IPS DF 6.9 (cell line): ENCODE measurements around the gene PTPRN2.
"Not testable (repeated sequence)": the region's sequence is repeated elsewhere in the genome, so short reads cannot be mapped to it uniquely, and the experiment has no call there.

Experiments
- DNase-seq: peaks from one replicate; pipeline ENCODE4 v3.0.0-alpha.2; 2013; ENCODE audit warnings: low read depth, low spot score
- H3K27ac ChIP-seq: one replicate; pipeline ENCODE4 v1.5.1; 2013; ENCODE audit warnings: low read length, control low read depth
- H3K27me3 ChIP-seq: 2 replicates; pipeline ENCODE4 v1.6.1; 2013; ENCODE audit warnings: mild to moderate bottlenecking, low read length; ENCODE audit not compliant: control insufficient read depth, insufficient read depth
- H3K36me3 ChIP-seq: 2 replicates; pipeline ENCODE4 v1.6.1; 2013; ENCODE audit warnings: low read length; ENCODE audit not compliant: control insufficient read depth, insufficient read depth
- H3K4me1 ChIP-seq: 2 replicates; pipeline ENCODE4 v1.6.1; 2013; ENCODE audit warnings: low read length; ENCODE audit not compliant: control insufficient read depth, insufficient read depth
- H3K4me3 ChIP-seq: 2 replicates; pipeline ENCODE4 v1.5.1; 2013; ENCODE audit warnings: mild to moderate bottlenecking, low read length
- H3K9me3 ChIP-seq: 2 replicates; pipeline ENCODE4 v1.6.1; 2013; ENCODE audit warnings: low read length, inconsistent platforms; ENCODE audit not compliant: control insufficient read depth, insufficient read depth
- WGBS: extraction: QIAGEN DNeasy Blood & Tissue Kit; methylation state at CpG from one replicate; pipeline ENCODE4 v1.1.7; 2013; ENCODE audit warnings: mixed read lengths, missing lambda C conversion rate; ENCODE audit not compliant: insufficient read length, insufficient coverage; 5-methylcytosine and 5-hydroxymethylcytosine counted together

Gene PTPRN2

GRCh38 chr7:157784041-157784835 is 803.4 kb downstream of the PTPRN2 start:
- H3K9me3 ChIP-seq = peaks cover 16% of the 10 kb centered on the region
- H3K36me3 ChIP-seq = no peaks in the 10 kb centered on the region; the same call in 1 of the 2 replicates
- H3K4me3 ChIP-seq = no peak overlapping the region
- H3K4me1 ChIP-seq = no peaks in the 10 kb centered on the region
- no peak overlapping the region for H3K27ac ChIP-seq
- H3K27me3 ChIP-seq = no peaks in the 10 kb centered on the region
- DNase-seq = no peak
- no CpG with 5 or more reads among the region's 27 CpGs for WGBS

GRCh38 chr7:157782041-157782440 is 805.6 kb downstream of the PTPRN2 start:
- DNase-seq = no peak
- H3K4me3 ChIP-seq = no peak overlapping the region
- no peaks in the 10 kb centered on the region; the same call in 1 of the 2 replicates for H3K36me3 ChIP-seq
- H3K4me1 ChIP-seq = no peaks in the 10 kb centered on the region
- peaks cover 24% of the 10 kb centered on the region for H3K9me3 ChIP-seq
- WGBS = no CpG with 5 or more reads among the region's 12 CpGs
- no peaks in the 10 kb centered on the region for H3K27me3 ChIP-seq
- no peak overlapping the region for H3K27ac ChIP-seq

GRCh38 chr7:157780721-157781120 is 806.9 kb downstream of the PTPRN2 start:
- WGBS = no CpG with 5 or more reads among the region's 15 CpGs
- no peak overlapping the region for H3K4me3 ChIP-seq
- H3K4me1 ChIP-seq = no peaks in the 10 kb centered on the region
- H3K9me3 ChIP-seq = peaks cover 24% of the 10 kb centered on the region
- no peak overlapping the region for H3K27ac ChIP-seq
- H3K27me3 ChIP-seq = no peaks in the 10 kb centered on the region
- no peaks in the 10 kb centered on the region; the same call in 1 of the 2 replicates for H3K36me3 ChIP-seq
- no peak for DNase-seq

GRCh38 chr7:157780312-157780711 is 807.3 kb downstream of the PTPRN2 start:
- no CpG with 5 or more reads among the region's 15 CpGs for WGBS
- no peaks in the 10 kb centered on the region for H3K27me3 ChIP-seq

GRCh38 chr7:157779206-157779605 is 808.4 kb downstream of the PTPRN2 start:
- Histone ChIP-seq H3K36me3 (no peaks in the 10 kb centered on the region; the same call in 1 of the 2 replicates), H3K9me3 (peaks cover 21% of the 10 kb centered on the region), H3K4me3 (no peak overlapping the region), H3K27me3 (no peaks in the 10 kb centered on the region), H3K27ac (no peak overlapping the region), H3K4me1 (no peaks in the 10 kb centered on the region)
- no peak for DNase-seq
- no CpG with 5 or more reads among the region's 12 CpGs for WGBS

More at GRCh38 chr7:157780312-157780711, 807.3 kb downstream of the PTPRN2 start:
- Histone ChIP-seq H3K4me1 (no peaks in the 10 kb centered on the region), H3K36me3 (no peaks in the 10 kb centered on the region; the same call in 1 of the 2 replicates), H3K9me3 (peaks cover 22% of the 10 kb centered on the region), H3K27ac (no peak overlapping the region), H3K4me3 (no peak overlapping the region)
- no peak for DNase-seq

GRCh38 chr7:157777194-157777762 is 810.3 kb downstream of the PTPRN2 start:
- H3K36me3 ChIP-seq, DNase-seq, H3K4me1 ChIP-seq, H3K27ac ChIP-seq, H3K4me3 ChIP-seq, H3K27me3 ChIP-seq: not testable (repeated sequence)
- H3K9me3 ChIP-seq = peaks cover 24% of the 10 kb centered on the region
- no CpG with 5 or more reads among the region's 16 CpGs for WGBS

- Histone ChIP-seq H3K4me1 (no peaks in the 10 kb centered on the region), H3K9me3 (peaks cover 27% of the 10 kb centered on the region), H3K36me3 (no peaks in the 10 kb centered on the region), H3K4me3 (no peak overlapping the region), H3K27ac (no peak overlapping the region), H3K27me3 (no peaks in the 10 kb centered on the region)
- no CpG with 5 or more reads among the region's 25 CpGs for WGBS
- DNase-seq = no peak
Measured at GRCh38 chr7:157775560-157776332, 811.9 kb downstream of the PTPRN2 start.

GRCh38 chr7:157775021-157775559 is 812.5 kb downstream of the PTPRN2 start:
- H3K27ac ChIP-seq = no peak overlapping the region
- H3K4me3 ChIP-seq = no peak overlapping the region
- WGBS = no CpG with 5 or more reads among the region's 25 CpGs
- H3K4me1 ChIP-seq = no peaks in the 10 kb centered on the region
- no peaks in the 10 kb centered on the region for H3K27me3 ChIP-seq
- peaks cover 24% of the 10 kb centered on the region for H3K9me3 ChIP-seq
- no peaks in the 10 kb centered on the region for H3K36me3 ChIP-seq
- no peak for DNase-seq

GRCh38 chr7:157774495-157774894 is 813.1 kb downstream of the PTPRN2 start:
- Histone ChIP-seq H3K27me3 (no peaks in the 10 kb centered on the region), H3K9me3 (peaks cover 26% of the 10 kb centered on the region), H3K36me3 (no peaks in the 10 kb centered on the region), H3K27ac (no peak overlapping the region), H3K4me1 (no peaks in the 10 kb centered on the region), H3K4me3 (no peak overlapping the region)
- WGBS = no CpG with 5 or more reads among the region's 11 CpGs
- no peak for DNase-seq

GRCh38 chr7:157773361-157773760 is 814.3 kb downstream of the PTPRN2 start:
- Histone ChIP-seq H3K4me1 (no peaks in the 10 kb centered on the region), H3K27me3 (no peaks in the 10 kb centered on the region), H3K9me3 (peaks cover 29% of the 10 kb centered on the region), H3K4me3 (no peak overlapping the region), H3K36me3 (no peaks in the 10 kb centered on the region), H3K27ac (no peak overlapping the region)
- no peak for DNase-seq
- WGBS = no CpG with 5 or more reads among the region's 9 CpGs
